Fibroblast of skin of left quadriceps (primary cell): ENCODE data around the gene DUSP7.

Source experiments
- DNase-seq, 2 experiments: peaks; one replicate each; pipeline ENCODE4 v3.0.0-alpha.2; 2013; ENCODE audit warnings: low read depth in 2 of 2

DUSP7 gene

GRCh38 chr3:52029053-52029452, 27.3 kb downstream of the DUSP7 start:
- DNase-seq = no peak

DNA sequence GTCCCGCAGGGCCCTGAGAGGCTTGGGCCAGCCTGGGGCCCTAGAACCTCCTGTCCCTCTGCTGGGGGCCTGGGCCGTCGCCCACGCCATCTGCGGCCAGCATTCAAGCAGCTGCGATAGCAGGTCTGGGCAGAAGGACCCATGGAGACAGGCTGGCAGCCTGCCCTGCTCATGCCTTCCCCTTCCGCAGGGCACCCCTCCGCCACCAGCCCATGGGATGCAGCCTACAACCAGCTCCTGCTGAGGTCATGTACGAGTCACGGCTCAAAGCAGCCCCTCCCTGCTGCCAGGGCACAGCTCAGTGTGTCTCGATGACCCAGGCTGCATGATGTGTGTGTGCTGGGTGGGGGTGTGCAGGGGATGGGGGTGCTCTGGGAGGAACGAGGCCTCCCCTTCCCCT, 27.8 kb downstream of the DUSP7 start:
- no peak for DNase-seq

DNA sequence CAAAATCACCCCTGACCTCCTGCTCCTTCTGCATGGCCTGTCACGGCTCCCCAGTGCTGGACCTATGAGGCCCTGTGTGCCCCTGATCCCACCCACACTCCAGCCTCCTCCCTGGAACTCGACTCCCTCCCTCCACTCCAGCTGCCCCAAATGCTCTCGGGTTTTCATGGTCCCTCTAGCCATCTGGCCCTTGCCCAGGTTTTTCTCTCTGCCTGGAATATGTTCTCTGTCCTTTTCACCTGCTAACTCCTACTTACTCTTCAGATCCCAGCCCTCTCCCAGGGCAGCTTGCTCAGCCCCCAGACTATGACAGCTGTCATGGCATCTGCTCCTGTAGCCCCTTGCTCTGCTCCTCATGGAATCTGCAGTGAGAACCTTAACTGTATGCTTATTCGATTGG, 30.3 kb downstream of the DUSP7 start:
- no peak for DNase-seq

DNA sequence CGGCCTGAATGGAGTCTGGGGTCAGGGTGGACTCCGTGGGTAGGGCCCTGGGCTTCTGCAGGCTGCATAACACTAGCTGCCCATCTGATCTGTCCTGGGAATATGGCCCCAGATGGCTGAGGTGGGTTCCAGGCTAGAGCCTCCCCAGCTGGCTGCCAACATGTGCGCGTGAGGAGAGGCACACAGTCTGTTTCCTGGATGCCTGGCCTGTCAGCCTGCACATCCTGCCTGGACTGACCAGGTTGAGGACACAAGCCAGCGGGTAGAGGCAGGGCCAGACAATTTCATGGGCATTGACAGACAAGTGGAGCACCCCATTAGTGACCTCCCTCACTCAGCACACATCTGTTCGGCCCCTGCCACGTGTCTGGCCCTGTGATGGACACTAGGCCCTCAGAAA, 30.9 kb downstream of the DUSP7 start:
- DNase-seq = no peak

- no peak for DNase-seq
Observed at GRCh38 chr3:52024765-52025452, 31.5 kb downstream of the DUSP7 start.

GRCh38 chr3:52023860-52024764, 32.3 kb downstream of the DUSP7 start:
- DNase-seq = no peak

DNA sequence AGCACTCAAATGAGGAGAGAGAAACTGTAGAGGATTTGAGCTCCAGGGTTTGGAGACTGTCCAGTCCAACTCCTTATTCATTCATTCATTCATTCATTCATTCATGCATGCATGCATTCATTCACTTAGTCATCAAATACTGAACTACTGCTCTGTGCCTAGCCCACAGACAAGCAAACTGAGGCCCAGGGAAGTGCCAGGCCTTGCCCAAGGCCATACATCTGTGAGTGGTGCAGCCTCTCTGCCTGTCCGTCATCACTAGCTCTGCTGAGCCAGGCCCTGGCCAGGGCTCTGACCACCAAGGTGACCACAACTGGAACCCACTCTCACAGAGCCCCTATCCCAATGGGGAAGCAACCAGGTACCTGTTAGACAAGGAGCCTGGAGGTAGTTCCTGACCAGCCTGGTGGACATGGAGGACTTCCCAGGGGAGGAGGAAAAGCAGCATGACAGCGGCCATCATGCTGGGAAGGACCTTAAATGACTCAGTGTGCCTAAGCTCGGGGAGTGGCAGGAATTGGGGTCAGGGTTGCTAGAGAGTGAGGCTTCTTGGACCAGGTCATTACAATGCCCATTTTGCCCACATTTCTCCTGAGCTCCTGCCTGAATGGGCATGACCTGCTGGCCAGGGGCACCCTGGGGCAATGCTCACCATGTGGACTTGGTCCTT, 33.1 kb downstream of the DUSP7 start:
- DNase-seq = no peak

DNA sequence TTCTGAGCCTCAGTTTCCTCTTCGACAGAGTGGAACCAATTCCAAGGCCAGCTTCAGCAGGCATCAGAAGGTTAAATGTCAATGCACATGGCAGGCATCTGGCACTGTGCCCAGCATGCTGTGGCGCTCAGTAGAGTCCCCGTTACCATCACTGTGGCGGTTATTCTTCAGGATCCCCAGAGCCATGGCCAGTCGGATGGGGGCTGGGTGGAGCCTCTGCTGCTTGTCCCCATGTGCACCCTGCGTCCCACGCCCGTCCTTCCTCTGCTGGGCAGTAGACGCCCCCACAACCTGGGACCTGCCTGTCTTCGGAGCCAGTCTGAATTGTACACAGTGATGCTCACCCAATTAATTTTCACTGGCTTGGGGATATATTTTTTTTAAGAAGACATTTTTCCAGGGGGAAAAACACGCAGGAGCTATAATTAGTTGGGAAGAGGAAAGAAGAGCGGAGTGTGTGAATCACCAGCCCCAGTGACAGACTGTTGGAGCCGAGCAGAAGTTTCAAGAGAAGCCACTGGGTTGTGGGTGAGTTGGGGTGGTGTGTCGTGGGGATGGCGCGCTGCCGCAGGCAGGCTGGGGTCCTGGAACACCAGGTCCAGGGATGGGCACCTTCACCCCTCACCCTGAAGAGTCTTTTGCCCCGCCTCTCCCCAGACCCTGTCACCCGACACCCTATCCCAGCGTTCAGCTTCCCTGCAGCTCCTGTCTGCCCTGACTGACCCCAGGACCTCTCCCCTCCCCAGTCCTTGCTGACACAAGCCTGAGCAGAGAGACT, 33.9 kb downstream of the DUSP7 start:
- no peak for DNase-seq

GRCh38 chr3:52021489-52022268, 34.7 kb downstream of the DUSP7 start:
- no peak for DNase-seq

- no peak for DNase-seq
Observed at GRCh38 chr3:52020796-52021195, 35.6 kb downstream of the DUSP7 start.

- DNase-seq = no peak
Observed at GRCh38 chr3:52019352-52020080, 36.9 kb downstream of the DUSP7 start.

DNA sequence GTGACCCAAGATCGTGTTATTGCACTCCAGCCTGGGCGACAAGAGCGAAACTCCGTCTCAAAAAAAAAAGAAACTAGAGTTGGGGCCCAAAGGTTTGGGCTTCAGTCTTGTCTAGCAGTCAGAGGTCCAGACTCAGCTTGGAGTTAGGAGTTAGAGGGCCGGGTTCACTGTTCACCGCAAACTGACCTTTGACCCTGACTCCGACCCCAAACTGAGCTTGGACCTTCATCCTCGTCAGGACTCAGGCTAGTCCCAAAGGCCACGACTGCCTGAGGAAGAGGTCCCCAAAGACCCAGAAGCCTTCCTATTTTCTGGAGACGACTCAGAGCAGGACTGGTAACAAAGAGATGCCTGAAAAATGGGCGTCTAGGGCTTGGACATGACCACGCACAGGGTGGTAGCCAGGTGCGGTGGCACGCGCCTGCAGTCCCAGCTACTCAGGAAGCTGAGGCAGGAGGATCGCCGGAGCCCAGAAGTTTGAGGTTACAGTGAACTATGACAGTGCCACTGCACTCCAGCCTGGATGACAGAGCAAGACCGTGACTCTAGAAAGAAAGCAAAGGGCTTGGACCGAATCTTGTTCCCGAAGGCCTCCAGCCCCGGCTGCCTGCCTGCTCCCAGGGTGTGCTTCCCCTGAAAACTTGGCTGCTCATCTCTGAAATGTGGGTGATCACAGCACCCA, 37.9 kb downstream of the DUSP7 start:
- no peak for DNase-seq

DNA sequence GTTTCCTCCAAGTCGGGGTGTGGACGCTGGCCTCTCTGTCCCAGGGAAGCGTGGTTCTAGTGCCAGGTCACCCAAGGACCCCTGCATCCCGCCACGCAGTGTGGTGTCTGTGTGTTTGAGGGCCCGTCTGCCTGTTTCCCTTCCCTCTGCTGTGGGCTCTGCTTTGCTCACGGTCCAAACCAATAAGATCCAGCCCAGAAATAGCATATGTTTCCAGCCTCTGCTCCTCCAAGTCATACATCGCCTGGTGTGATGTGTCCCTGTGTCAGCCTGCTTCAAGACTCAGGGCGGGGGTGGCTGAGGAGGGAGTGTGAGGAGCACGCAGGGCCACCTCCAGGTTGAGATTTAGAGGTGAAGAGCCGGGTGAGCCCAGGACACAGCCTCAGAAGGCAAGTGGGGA, 38.8 kb downstream of the DUSP7 start:
- no peak for DNase-seq

GRCh38 chr3:52015438-52016228, 40.7 kb downstream of the DUSP7 start:
- DNase-seq = no peak

- no peak for DNase-seq
Observed at GRCh38 chr3:52014613-52015012, 41.8 kb downstream of the DUSP7 start.

DNA sequence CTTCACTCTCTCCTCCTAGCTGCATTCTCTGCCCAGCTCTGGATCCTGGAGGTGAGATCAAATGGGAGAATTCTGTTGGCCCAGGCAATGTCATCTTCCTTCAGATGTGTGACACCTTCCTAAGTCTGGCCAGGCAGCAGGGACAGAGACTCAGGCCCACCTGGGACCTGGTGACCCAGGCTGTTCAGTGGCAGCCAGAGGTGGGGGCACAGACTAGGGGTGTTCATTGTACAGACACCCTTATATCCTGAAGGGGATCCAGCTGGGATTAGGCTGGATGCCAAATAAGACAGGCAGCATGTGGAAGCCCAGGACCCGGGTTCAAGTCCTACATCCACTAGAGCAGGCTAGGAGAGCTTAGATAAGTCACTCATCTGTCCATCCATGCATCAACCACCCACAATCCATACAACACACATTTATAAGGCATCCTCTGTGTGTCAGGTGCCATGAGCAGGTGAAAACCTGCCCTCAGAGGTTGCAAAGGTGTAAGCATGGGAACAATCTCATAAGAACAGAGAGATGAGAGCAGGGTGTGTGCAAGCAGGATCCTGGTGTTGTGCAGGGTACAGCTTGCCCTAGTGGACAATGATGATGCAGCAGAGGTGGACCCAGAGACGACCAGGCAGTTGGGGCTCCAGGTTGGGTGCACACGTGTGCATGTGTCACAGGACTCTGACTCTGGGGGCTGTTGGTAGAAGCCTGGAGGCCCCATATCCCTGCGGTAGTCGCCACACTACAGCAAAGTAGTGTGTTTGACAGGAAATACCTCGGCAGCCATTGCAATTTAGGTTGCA, 42.4 kb downstream of the DUSP7 start:
- no peak for DNase-seq

DNA sequence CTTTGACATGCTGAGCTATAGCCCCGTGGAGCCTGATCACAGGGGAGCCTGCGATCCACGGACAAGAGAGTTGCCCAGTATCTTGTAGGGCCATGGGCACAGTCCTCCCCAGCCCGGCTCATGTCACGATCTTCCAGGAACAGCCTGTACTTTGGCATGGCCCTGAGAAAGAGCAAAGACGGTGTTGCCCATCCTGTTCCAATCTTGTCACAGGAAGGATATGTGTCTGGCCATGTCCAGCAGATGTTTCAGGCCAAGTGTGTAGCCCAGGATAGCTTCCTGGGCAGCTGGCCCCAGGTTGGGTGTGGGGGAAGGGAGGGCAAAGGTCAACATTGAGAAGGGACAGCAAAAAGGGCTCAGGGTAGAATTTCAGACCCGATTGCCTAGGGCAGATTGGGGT, 43.7 kb downstream of the DUSP7 start:
- no peak for DNase-seq

- DNase-seq = no peak
Observed at GRCh38 chr3:52010431-52010830, 45.9 kb downstream of the DUSP7 start.
